PFSK-1 (cell line): ENCODE measurements around the gene ALDOC.

ENCODE experiments used
- FOXP2 ChIP-seq: optimal IDR thresholded peaks from 2 replicates; pipeline ENCODE3; 2011; ENCODE audit warnings: borderline replicate concordance, control low read depth, inconsistent platforms; ENCODE audit not compliant: insufficient read depth; ENCODE audit errors: extremely low read length, extremely low read depth
- POLR2AphosphoS5 ChIP-seq: IDR thresholded peaks from 2 replicates; pipeline ENCODE4 v1.6.1; 2012; ENCODE audit warnings: low read depth, mild to moderate bottlenecking, control low read depth, low read length, moderate library complexity
- REST ChIP-seq, 2 experiments: IDR thresholded peaks; 2 replicates each; pipeline versions ENCODE4 v1.6.1 to v1.8.0; 2011 to 2012; ENCODE audit warnings: low read depth in 2 of 2, low read length in 2 of 2, control low read depth in 1 of 2, inconsistent platforms in 1 of 2, mild to moderate bottlenecking in 1 of 2, moderate library complexity in 1 of 2; ENCODE audit not compliant: insufficient read depth in 1 of 2
- SIN3A ChIP-seq: IDR thresholded peaks from 2 replicates; pipeline ENCODE4 v1.6.1; 2012; ENCODE audit warnings: mild to moderate bottlenecking, low read length, moderate library complexity, borderline replicate concordance; ENCODE audit not compliant: insufficient read depth
- TAF1 ChIP-seq: IDR thresholded peaks from 2 replicates; pipeline ENCODE4 v1.6.1; 2012; ENCODE audit warnings: low read length, control low read depth, borderline replicate concordance; ENCODE audit not compliant: insufficient read depth

ALDOC gene

GRCh38 chr17:28536532-28537218 is 40.0 kb downstream of the ALDOC start:
- TF ChIP-seq FOXP2 (no peak), POLR2AphosphoS5 (no peak), REST (IDR thresholded peaks at IDR 0.05; ENCODE audit: insufficient read depth in 1 of 2, low read depth in 2 of 2, low read length in 2 of 2) (no peak), SIN3A (no peak), TAF1 (no peak)

GRCh38 chr17:28534740-28535375 is 41.8 kb downstream of the ALDOC start:
- TF ChIP-seq POLR2AphosphoS5 (no peak), FOXP2 (no peak), REST (IDR thresholded peaks at IDR 0.05; ENCODE audit: insufficient read depth in 1 of 2, low read depth in 2 of 2, low read length in 2 of 2) (no peak), SIN3A (no peak), TAF1 (no peak)

GRCh38 chr17:28533091-28533807 is 43.4 kb downstream of the ALDOC start:
- TF ChIP-seq POLR2AphosphoS5 (no peak), TAF1 (no peak), SIN3A (no peak), REST (IDR thresholded peaks at IDR 0.05; ENCODE audit: insufficient read depth in 1 of 2, low read depth in 2 of 2, low read length in 2 of 2) (no peak), FOXP2 (no peak)

GRCh38 chr17:28532050-28532960 is 44.4 kb downstream of the ALDOC start:
- TF ChIP-seq FOXP2 (no peak), TAF1 (no peak)

GRCh38 chr17:28530926-28531325 is 45.8 kb downstream of the ALDOC start:
- TF ChIP-seq SIN3A (no peak), POLR2AphosphoS5 (no peak), TAF1 (no peak), REST (IDR thresholded peaks at IDR 0.05; ENCODE audit: insufficient read depth in 1 of 2, low read depth in 2 of 2, low read length in 2 of 2) (no peak), FOXP2 (no peak)
